ENCODE measurements around the gene PNMA6E.

DNA sequence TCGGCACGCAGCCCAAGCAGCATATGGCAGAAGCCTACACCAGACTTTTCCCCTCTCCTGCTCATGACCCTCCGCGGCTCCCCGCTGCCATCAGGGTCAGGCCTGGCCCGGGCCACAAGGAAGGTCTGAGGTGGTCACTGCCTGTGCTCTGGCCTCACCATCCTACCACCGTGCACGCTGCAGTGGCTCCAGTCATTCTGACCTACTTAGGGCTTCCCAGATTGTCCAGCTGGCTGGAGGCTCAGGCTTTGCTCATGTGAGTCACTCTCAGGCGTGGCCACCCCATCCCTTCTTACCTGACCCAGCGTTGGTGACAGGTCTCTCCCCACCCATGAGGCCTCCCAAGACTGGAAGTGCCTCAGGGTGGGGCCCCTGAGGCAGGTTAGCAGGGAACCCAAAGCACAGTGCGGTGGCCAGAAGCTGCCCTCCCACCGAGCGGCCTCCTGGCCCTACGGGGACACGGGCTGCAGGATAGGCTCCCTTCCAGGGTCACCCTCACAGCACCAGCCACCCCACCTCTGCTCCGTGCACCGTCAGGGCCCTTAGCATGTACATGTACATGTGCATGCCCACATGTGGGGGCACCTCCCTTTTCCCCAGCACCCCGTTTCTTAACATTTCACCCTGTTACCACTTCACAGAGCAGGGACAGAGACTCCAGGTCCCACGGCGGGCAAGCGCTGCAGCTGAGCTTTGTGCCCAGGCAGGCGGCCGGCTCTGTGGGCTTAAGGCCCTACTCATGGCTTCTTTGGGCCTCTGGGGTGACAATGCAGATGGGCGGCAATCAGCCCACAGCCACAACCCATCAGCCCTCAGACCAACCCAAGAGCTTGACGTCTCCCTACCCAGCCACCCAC is 42.6 kb upstream of the PNMA6E start:
- no peak for TF ChIP-seq KAT2B (IDR thresholded peaks at IDR 0.05; ENCODE audit: low read depth, low read length)
- no peak for TF ChIP-seq CEBPB (tag; IDR thresholded peaks at IDR 0.05)
- no peak for TF ChIP-seq ZNF75A (CRISPR knock-in tag; IDR thresholded peaks at IDR 0.05)
- TF ChIP-seq EGR1 (conservative IDR thresholded peaks at IDR 0.05): no peak
- TF ChIP-seq ZNF134 (CRISPR knock-in tag; conservative IDR thresholded peaks at IDR 0.05): no peak
- TF ChIP-seq ETS2 (tag; IDR thresholded peaks at IDR 0.05; ENCODE audit: borderline replicate concordance, poor library complexity, severe bottlenecking): no peak
- TF ChIP-seq ZNF274 (IDR thresholded peaks at IDR 0.05; ENCODE audit: borderline replicate concordance, low read depth, low read length): no peak
- TF ChIP-seq, protein P1, sequence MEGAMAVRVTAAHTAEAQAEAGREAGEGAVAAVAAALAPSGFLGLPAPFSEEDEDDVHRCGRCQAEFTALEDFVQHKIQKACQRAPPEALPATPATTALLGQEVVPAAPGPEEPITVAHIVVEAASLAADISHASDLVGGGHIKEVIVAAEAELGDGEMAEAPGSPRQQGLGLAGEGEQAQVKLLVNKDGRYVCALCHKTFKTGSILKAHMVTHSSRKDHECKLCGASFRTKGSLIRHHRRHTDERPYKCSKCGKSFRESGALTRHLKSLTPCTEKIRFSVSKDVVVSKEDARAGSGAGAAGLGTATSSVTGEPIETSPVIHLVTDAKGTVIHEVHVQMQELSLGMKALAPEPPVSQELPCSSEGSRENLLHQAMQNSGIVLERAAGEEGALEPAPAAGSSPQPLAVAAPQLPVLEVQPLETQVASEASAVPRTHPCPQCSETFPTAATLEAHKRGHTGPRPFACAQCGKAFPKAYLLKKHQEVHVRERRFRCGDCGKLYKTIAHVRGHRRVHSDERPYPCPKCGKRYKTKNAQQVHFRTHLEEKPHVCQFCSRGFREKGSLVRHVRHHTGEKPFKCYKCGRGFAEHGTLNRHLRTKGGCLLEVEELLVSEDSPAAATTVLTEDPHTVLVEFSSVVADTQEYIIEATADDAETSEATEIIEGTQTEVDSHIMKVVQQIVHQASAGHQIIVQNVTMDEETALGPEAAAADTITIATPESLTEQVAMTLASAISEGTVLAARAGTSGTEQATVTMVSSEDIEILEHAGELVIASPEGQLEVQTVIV (CRISPR knock-in tag; IDR thresholded peaks at IDR 0.05; ENCODE audit: borderline replicate concordance): no peak
- TF ChIP-seq, protein P2, sequence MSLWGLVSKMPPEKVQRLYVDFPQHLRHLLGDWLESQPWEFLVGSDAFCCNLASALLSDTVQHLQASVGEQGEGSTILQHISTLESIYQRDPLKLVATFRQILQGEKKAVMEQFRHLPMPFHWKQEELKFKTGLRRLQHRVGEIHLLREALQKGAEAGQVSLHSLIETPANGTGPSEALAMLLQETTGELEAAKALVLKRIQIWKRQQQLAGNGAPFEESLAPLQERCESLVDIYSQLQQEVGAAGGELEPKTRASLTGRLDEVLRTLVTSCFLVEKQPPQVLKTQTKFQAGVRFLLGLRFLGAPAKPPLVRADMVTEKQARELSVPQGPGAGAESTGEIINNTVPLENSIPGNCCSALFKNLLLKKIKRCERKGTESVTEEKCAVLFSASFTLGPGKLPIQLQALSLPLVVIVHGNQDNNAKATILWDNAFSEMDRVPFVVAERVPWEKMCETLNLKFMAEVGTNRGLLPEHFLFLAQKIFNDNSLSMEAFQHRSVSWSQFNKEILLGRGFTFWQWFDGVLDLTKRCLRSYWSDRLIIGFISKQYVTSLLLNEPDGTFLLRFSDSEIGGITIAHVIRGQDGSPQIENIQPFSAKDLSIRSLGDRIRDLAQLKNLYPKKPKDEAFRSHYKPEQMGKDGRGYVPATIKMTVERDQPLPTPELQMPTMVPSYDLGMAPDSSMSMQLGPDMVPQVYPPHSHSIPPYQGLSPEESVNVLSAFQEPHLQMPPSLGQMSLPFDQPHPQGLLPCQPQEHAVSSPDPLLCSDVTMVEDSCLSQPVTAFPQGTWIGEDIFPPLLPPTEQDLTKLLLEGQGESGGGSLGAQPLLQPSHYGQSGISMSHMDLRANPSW (CRISPR knock-in tag; IDR thresholded peaks at IDR 0.05): no peak
- TF ChIP-seq RBM22 (IDR thresholded peaks at IDR 0.05; ENCODE audit: low read depth, low read length, poor library complexity, severe bottlenecking): no peak
- TF ChIP-seq, protein P3, sequence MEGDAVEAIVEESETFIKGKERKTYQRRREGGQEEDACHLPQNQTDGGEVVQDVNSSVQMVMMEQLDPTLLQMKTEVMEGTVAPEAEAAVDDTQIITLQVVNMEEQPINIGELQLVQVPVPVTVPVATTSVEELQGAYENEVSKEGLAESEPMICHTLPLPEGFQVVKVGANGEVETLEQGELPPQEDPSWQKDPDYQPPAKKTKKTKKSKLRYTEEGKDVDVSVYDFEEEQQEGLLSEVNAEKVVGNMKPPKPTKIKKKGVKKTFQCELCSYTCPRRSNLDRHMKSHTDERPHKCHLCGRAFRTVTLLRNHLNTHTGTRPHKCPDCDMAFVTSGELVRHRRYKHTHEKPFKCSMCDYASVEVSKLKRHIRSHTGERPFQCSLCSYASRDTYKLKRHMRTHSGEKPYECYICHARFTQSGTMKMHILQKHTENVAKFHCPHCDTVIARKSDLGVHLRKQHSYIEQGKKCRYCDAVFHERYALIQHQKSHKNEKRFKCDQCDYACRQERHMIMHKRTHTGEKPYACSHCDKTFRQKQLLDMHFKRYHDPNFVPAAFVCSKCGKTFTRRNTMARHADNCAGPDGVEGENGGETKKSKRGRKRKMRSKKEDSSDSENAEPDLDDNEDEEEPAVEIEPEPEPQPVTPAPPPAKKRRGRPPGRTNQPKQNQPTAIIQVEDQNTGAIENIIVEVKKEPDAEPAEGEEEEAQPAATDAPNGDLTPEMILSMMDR (IDR thresholded peaks at IDR 0.05 in 2 of 3, conservative IDR thresholded peaks at IDR 0.05 in 1 of 3; ENCODE audit: insufficient read depth in 2 of 3, low read depth in 1 of 3, low read length in 3 of 3): no peak
- TF ChIP-seq GTF2F1 (IDR thresholded peaks at IDR 0.05; ENCODE audit: low read depth, low read length): no peak
- no peak for TF ChIP-seq POLR3G (IDR thresholded peaks at IDR 0.05; ENCODE audit: extremely low read depth, insufficient read length, insufficient replicate concordance)

All from K562 (cell line).